AG04450 (cell line): ENCODE data around the gene NHSL2. TPM values are rescaled to one million over a fixed set of nuclear protein-coding genes. Genes with fewer than 3 reads are reported as not detected.

Source experiments
- CTCF ChIA-PET: fragments of 300-600, 350-600 bp; formaldehyde crosslinking; extraction: SDS; loops from one replicate; lab custom pipeline; 2022; ENCODE audit warnings: antibody characterized with exemption, inconsistent platforms; lab: Charles Lee
- POLR2A ChIA-PET: fragments of 350-600 bp; formaldehyde crosslinking; extraction: SDS; loops from one replicate; lab custom pipeline; 2021; ENCODE audit warnings: antibody characterized with exemption, inconsistent platforms; lab: Yijun Ruan, JAX
- DNase-seq: peaks from one replicate; pipeline ENCODE4 v3.0.0-alpha.2; 2011; ENCODE audit warnings: low read depth, low spot score
- H3K27ac ChIP-seq: one replicate; pipeline ENCODE4 v1.5.1; 2012; ENCODE audit warnings: low read depth, low read length, control low read depth
- H3K27me3 ChIP-seq: one replicate; pipeline ENCODE4 v1.6.0; 2012; ENCODE audit warnings: low read length; ENCODE audit not compliant: control insufficient read depth, insufficient read depth
- H3K4me3 ChIP-seq: 2 replicates; pipeline ENCODE4 v1.5.1; 2011; ENCODE audit warnings: mild to moderate bottlenecking, low read depth, low read length, control low read depth
- H3K9me3 ChIP-seq: 2 replicates; pipeline ENCODE4 v1.5.1; 2012; ENCODE audit warnings: low read length; ENCODE audit not compliant: control insufficient read depth, insufficient read depth
- polyA plus RNA-seq: library from polyadenylated mRNA; depleted of rRNA; stranded (reverse); fragments of >200 nt; gene quantifications from 2 replicates; pipeline ENCODE4 v1.2.3, GENCODE V29; 2011
- TF ChIP-seq, protein P1 (sequence below): IDR thresholded peaks from 2 replicates; pipeline ENCODE4 v1.5.1; 2011; ENCODE audit warnings: low read depth, low read length, control low read depth, inconsistent platforms

Gene NHSL2
- polyA plus RNA-seq, 1 experiment: 3.0 TPM

DNA sequence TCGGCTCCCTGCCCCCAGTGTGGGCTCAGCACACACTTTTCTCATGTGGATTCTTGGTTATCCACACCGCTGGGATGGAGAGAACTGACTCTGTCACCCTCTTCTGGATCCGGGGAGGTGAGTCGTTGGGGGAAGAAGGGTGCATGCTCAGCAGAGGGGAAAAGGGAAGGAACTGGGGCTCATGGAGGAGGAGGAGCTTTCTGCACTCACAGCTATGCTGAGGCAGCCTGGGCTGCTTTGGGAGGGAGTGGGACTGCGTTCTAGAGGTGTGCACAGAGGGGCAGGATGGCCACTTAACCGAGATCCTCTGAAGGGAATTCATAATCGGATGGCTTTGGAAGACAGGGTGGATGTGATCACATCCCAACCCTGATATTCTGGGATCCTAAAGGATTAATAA is 169.5 kb downstream of the NHSL2 start:
- CTCF ChIA-PET: no interaction called here
- Histone ChIP-seq H3K4me3 (no peak overlapping the region), H3K27ac (no peak overlapping the region), H3K9me3 (no peaks in the 10 kb centered on the region), H3K27me3 (no peaks in the 10 kb centered on the region)
- POLR2A ChIA-PET: no interaction called here
- DNase-seq: no peak
- TF ChIP-seq, protein P1, sequence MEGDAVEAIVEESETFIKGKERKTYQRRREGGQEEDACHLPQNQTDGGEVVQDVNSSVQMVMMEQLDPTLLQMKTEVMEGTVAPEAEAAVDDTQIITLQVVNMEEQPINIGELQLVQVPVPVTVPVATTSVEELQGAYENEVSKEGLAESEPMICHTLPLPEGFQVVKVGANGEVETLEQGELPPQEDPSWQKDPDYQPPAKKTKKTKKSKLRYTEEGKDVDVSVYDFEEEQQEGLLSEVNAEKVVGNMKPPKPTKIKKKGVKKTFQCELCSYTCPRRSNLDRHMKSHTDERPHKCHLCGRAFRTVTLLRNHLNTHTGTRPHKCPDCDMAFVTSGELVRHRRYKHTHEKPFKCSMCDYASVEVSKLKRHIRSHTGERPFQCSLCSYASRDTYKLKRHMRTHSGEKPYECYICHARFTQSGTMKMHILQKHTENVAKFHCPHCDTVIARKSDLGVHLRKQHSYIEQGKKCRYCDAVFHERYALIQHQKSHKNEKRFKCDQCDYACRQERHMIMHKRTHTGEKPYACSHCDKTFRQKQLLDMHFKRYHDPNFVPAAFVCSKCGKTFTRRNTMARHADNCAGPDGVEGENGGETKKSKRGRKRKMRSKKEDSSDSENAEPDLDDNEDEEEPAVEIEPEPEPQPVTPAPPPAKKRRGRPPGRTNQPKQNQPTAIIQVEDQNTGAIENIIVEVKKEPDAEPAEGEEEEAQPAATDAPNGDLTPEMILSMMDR: no peak

DNA sequence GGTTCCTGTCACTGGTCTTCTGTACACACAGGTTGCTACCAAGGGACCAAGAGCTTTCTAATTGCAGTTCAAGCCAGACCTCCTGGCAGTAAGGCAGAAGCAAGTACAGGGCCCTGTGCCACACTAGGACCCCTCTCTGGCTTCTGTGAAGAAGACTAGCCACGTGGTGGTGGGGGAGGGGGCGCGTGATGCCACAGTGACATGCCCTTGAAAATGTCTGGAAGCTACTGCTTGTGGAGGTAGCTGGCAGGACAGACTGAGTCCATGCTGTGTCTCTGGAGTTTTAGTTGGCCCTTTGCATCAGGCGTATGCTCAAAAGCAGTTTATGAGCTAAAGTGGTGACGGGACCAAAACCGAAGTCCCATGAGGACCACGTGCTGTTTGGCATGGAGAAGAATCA is 170.2 kb downstream of the NHSL2 start:
- DNase-seq: no peak
- TF ChIP-seq, protein P1: no peak
- ChIA-PET CTCF (no interaction called here), POLR2A (no interaction called here)
- Histone ChIP-seq H3K9me3 (no peaks in the 10 kb centered on the region), H3K27me3 (no peaks in the 10 kb centered on the region), H3K4me3 (no peak overlapping the region), H3K27ac (no peak overlapping the region)

DNA sequence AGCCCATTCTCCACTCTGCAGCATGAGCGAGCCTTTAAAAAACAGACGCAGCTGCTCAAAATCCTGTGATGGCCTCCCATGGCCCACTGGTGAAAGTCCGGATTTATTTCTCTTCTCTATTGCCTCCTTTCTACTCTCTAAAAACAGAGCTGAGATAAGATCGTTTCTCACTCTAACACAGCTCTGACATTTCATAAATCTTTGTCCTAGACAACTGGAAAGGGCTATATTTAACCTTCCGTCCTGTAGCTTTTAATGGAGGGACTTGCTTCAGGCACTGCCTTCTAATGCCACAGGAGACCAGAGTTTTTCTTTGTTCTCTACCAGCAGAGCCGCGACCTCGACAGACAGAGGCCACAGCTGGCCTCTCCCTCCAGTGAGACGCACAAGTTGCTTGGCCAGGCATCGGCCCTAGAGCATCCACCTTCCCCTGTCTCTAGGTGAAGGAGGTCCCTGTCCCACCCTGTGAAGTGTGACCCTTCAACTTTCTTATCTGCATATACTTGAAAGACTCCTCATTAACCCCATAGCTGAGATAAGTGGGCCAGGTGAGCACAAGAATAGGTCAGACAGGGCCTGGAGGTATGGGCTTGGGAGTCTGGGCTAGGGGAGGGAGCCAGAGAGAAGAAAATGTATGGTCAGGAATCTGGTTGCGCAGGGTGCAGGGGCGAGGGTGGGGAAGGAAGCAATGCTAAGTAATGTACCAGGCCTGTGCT is 171.1 kb downstream of the NHSL2 start:
- Histone ChIP-seq H3K27ac (no peak overlapping the region), H3K27me3 (no peaks in the 10 kb centered on the region), H3K9me3 (no peaks in the 10 kb centered on the region), H3K4me3 (no peak overlapping the region)
- ChIA-PET CTCF (no interaction called here), POLR2A (no interaction called here)
- no peak for DNase-seq
- TF ChIP-seq, protein P1: no peak

DNA sequence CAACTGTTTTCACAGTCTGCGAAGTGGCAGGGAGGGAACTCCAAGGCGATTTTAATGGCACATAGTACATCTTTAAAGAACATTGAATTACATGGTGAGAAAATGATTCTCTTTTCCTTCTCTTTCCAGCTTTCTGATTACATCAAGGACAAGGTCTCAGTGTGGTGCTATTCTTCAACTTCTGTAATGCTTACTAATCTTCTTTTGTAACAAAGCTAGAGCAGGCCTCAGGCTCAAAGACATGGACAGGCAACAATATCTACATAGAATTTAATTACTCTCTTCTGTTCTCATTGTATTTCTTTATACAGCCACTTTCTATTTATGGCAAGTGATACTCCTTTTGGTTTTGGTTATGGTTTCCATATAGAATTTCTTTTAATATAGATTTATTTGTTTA is 172.6 kb downstream of the NHSL2 start:
- ChIA-PET POLR2A (no interaction called here), CTCF (interaction anchor here (1.0 kb wide), 1 partner anchor 64 kb away, joined by 3 read pairs; no protein-coding TSS in a partner anchor)
- no peak for DNase-seq

DNA sequence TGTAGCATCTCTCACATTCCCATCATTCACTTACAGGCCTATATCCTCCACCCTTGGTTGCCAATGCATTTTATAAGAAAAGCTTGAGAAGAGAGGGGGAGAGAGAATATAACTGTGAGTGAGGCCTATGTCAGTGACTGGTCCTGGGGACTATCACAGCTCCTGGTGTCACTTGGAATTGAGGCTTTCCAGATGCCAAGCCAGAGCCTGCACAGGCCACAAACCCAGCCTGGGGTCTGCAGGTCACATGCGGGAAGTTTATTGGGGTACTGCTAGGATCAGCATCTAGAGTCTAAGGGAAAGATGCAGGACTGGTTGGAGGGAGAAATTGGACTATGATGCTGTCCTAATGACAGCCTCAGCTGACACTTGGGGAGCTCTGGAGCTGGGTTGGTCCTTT is 173.5 kb downstream of the NHSL2 start:
- no peak for DNase-seq
- POLR2A ChIA-PET: no interaction called here
- no peaks in the 10 kb centered on the region for H3K9me3 ChIP-seq
- TF ChIP-seq, protein P1: no peak
- no peak overlapping the region for H3K4me3 ChIP-seq
- CTCF ChIA-PET: no interaction called here
- H3K27me3 ChIP-seq: no peaks in the 10 kb centered on the region
- H3K27ac ChIP-seq: no peak overlapping the region

More for the DNA sequence above, 172.6 kb downstream of the NHSL2 start:
- Histone ChIP-seq H3K4me3 (no peak overlapping the region), H3K9me3 (no peaks in the 10 kb centered on the region), H3K27me3 (no peaks in the 10 kb centered on the region), H3K27ac (no peak overlapping the region)
- TF ChIP-seq, protein P1: no peak
